C4-2B (cell line): Measurements from ENCODE around the gene BMAL1.

Experiments used
- CTCF ChIP-seq: fragments of 450-650 bp; conservative IDR thresholded peaks from 2 replicates; pipeline ENCODE4 v1.5.1; 2017; ENCODE audit warnings: mild to moderate bottlenecking
- ZFX ChIP-seq: fragments of 450-650 bp; IDR thresholded peaks from 2 replicates; pipeline ENCODE4 v1.6.1; 2017

- TF ChIP-seq CTCF, result no peak
- no peak for TF ChIP-seq ZFX
Observed at GRCh38 chr11:13294771-13295579, 17.4 kb downstream of the BMAL1 start.
